Activated T-helper 17 cell treated with anti-CD3 and anti-CD28 coated beads, Interleukin-2, amount 50 U/mL, for 72 hours (primary cell): ENCODE measurements around the gene SLC25A15. TPM values are rescaled to one million over a fixed set of nuclear protein-coding genes. Genes with fewer than 3 reads are reported as not detected.

Experiments used
- ATAC-seq: fragments of 150-1000 bp; cut with Tn5 transposase; replicated peaks from 2 replicates; pipeline ENCODE4 v1.10.0; 2021; ENCODE audit warnings: mild to moderate bottlenecking, moderate library complexity
- H3K27ac Mint-ChIP-seq: one replicate; pipeline ENCODE4 v1.8.0; 2022; ENCODE audit warnings: mixed read lengths
- H3K27me3 Mint-ChIP-seq: one replicate; pipeline ENCODE4 v1.8.0; 2022; ENCODE audit warnings: mixed read lengths
- H3K36me3 Mint-ChIP-seq: one replicate; pipeline ENCODE4 v1.8.0; 2022; ENCODE audit warnings: low read depth, mild to moderate bottlenecking, mixed read lengths
- H3K4me1 Mint-ChIP-seq: one replicate; pipeline ENCODE4 v1.8.0; 2022; ENCODE audit warnings: mixed read lengths
- H3K4me3 Mint-ChIP-seq: one replicate; pipeline ENCODE4 v1.8.0; 2022; ENCODE audit warnings: mild to moderate bottlenecking, mixed read lengths
- H3K9me3 Mint-ChIP-seq: one replicate; pipeline ENCODE4 v1.8.0; 2022; ENCODE audit warnings: mixed read lengths
- total RNA-seq, 2 donors: library from RNA; stranded (reverse); gene quantifications; one replicate each; pipeline ENCODE4 v1.2.3, GENCODE V29; 2022

SLC25A15 gene
- 10 to 100 TPM; 12.9 to 21.4 TPM for total RNA-seq

DNA sequence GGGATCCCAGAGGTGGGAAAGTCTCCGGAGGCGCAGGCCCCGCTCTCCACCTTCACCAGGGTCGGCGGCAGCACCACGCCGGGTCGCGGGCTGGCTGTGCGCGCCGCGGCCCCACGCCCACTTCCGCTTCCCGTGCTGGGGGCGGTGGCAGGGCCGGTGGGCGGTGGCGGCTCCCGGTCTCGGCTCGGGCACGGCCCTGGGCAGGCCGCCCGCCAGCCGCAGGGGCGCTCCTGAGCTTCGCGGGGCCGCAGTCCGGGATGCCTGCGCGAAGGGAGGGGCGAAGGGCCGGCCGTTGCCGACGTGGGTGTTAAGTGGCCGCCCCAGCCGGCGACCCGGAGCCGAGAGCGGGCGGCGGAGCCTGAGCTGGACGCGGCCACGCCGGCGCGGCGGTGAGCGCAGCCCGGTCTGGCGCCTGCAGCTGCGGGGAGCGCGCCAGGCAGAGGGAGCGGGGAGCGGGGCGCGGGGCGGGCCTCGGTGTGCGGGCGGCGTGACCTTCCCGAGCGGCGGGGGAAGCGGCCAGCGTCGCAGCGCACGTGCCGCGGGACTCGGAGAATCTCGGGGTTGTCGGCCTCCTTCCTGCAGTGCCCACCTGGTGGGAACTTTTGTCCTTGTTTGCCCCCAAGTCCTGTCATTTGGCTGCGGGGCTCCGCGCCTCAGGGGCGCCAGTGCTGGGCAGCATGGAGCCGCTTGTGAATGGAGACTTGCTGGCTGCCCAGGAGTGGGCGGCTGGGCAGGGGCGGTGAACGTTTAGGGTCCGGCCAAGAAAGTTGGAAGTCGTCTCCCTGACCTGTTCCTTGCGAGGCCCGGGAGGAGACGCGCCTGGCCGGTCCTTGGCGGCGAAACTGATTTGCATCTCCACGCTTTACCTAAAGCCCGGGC lies at the start of gene SLC25A15:
TSS of gene SLC25A15 (plus strand) at position 337 of the 879 bp plus-strand sequence. CDS start 3,616 bp downstream, outside the sequence.
- Mint-ChIP-seq H3K4me3 (peak within 1 kb of the TSS; percentile 67), H3K9me3 (no peaks in the 10 kb centered on the region), H3K27me3 (no peaks in the 10 kb centered on the region), H3K27ac (peak within 1 kb of the TSS; percentile 38), H3K4me1 (peaks cover 16% of the 10 kb centered on the region), H3K36me3 (peaks cover 8% of the 10 kb centered on the region)
- ATAC-seq = peak; percentile 85

DNA sequence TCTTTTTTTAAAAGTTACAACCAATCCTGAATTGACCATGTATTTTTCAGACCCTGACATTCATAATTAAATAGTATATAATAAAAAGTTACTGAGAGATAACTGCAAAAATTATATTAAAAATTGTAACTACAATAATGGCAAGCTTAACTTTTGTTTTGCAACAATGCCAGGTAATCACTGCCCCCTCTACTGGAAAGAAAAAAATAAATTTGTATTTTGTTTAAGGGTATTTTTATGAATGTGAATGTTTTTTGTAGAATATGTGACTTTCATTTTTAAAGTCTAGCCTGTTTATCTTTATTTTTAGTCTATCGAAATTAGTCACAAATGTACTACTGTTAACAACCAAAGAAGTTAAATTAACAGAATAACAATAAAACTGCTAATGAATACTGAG lies 40.1 kb upstream of the SLC25A15 start:
- ATAC-seq = no peak
- no peaks in the 10 kb centered on the region for H3K27me3 Mint-ChIP-seq
- peaks cover 83% of the 10 kb centered on the region for H3K36me3 Mint-ChIP-seq
- H3K9me3 Mint-ChIP-seq = no peaks in the 10 kb centered on the region
- no peak overlapping the region for H3K4me3 Mint-ChIP-seq
- H3K4me1 Mint-ChIP-seq = no peaks in the 10 kb centered on the region
- H3K27ac Mint-ChIP-seq = no peak overlapping the region

DNA sequence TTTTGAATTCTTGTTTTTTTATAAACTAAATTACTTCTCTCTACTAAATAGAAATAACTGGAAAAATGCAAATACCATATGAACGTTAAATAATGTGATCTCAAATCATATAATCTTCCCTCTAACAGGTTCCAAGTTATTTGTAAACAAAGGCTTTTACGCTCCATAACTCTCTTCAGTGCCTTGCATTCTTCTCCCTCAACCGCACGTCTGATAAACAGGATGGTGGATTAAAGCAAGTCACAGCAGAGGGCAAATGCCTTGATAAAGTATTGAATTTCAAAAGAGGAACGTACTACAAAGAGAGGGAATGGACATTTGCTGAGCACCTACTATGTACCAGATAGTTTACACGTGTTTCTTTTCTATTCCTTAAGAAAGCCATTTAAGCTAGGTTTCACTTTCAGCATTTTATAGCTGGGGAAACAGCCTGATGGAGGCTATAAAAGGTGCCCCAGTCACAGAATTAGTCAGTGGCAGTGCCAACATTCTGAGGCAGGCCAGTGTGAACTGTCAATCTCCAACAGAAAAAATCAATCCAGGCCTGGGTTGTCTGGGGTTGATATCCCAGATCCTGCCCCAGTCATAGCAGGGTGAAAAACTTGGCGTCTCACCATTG lies 34.2 kb upstream of the SLC25A15 start:
- no peaks in the 10 kb centered on the region for H3K9me3 Mint-ChIP-seq
- H3K36me3 Mint-ChIP-seq = peaks cover 90% of the 10 kb centered on the region
- no peaks in the 10 kb centered on the region for H3K27me3 Mint-ChIP-seq

DNA sequence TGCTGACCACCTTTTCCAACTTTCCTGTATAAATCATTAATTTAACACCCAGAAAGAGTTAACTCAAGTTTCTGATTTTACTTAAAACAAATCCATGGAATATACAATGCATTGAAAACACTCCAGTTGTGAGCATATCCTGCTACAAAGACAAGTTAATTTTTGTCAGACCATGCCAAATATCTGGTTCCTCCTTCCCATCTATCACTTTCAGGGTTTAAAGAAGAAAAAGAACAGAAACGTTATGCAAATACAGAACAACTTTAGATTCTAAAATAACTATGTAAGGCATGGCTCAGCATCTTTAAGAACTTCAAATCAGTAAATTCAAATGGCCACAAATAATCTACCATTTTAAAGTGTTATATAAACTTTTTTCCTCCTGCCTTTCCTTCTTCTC lies 33.4 kb upstream of the SLC25A15 start:
- ATAC-seq = no peak
- Mint-ChIP-seq H3K27ac (no peak overlapping the region), H3K4me1 (peaks cover 5% of the 10 kb centered on the region), H3K36me3 (peaks cover 94% of the 10 kb centered on the region), H3K4me3 (no peak overlapping the region), H3K27me3 (no peaks in the 10 kb centered on the region), H3K9me3 (no peaks in the 10 kb centered on the region)

More for the DNA sequence above, 34.2 kb upstream of the SLC25A15 start:
- no peak overlapping the region for H3K27ac Mint-ChIP-seq
- ATAC-seq = no peak
- peaks cover 5% of the 10 kb centered on the region for H3K4me1 Mint-ChIP-seq
- H3K4me3 Mint-ChIP-seq = no peak overlapping the region

DNA sequence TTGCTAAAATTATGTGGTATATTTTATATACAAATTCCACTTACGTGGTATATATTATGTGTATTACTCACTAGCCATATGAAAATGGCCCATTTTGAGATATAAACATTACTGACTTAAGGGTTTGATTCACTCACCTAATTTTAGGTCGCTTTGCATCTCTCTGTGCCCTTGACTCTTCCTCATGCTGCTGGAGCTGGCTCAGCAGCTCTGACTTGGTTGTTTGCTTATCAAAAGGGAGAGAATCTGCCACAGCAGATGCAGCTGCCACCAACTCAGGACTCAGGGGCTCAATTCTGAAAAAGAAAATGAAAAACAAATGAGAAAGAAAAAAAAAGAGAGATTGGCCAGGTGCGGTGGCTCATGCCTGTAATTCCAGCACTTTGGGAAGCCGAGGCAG lies 30.6 kb upstream of the SLC25A15 start:
- Mint-ChIP-seq H3K4me1 (peaks cover 11% of the 10 kb centered on the region), H3K27ac (no peak overlapping the region), H3K4me3 (no peak overlapping the region), H3K27me3 (no peaks in the 10 kb centered on the region), H3K36me3 (peaks cover 97% of the 10 kb centered on the region), H3K9me3 (no peaks in the 10 kb centered on the region)
- ATAC-seq = no peak

DNA sequence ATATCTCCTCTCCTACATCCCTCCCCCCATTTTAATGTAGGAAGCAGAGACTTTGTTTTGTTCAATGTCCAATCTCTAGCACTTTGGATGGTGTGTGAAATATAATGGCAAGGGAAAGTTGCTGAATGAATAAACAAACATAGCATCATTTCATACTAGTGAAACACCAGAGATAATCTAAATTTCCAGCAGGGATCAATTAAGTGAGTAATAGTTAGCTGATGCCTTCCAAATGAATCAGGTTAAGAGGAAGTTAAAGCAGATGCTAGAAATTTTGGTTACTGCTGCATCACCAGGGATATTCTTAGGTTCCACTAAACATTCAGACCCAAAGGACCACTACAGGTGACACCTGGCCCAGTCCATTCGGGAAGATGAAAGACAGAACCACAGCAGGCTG lies 26.6 kb upstream of the SLC25A15 start:
- Mint-ChIP-seq H3K27me3 (no peaks in the 10 kb centered on the region), H3K27ac (peak overlapping the region; percentile 54), H3K4me1 (peaks cover 16% of the 10 kb centered on the region), H3K4me3 (no peak overlapping the region), H3K9me3 (no peaks in the 10 kb centered on the region), H3K36me3 (peaks cover 88% of the 10 kb centered on the region)
- ATAC-seq = no peak

DNA sequence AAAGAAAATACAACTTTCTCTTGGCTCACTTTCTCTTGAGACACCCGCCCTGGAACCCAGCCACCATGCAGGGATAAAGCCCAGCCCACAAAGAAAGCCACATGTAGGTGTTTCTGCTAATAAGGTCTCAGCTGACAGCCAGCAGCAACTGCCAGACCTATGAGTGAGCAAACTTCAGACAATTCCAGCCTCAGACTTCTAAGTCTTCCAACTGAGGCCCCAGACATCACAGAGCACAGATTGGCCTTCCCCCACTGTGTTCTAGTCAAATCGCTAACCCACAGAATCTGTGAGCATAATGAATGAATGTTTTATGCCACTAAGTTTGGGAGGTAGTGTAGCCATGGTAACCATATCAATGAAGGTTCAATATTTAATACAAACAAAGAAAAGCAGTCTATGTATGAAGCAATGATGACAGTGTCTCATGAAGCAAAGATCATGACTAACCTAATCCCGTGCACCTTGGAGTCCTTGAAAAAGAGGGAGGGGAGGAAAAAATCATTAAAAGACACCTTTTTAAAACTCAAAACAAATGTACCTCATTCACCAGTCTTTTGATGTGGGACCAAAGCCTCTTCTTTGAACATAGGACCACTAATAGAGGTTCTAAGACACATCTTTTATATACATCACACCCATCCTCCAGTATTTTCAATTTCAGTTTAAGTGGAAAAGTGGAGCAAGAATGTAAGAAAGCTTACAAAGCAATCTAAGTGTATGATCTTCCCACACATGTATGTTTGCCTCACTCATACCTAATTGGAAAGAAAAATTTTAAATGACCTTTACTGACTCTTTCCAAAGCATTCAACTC lies 24.6 kb upstream of the SLC25A15 start:
- peak overlapping the region; percentile 52 for H3K4me3 Mint-ChIP-seq
- peak; percentile 89 for ATAC-seq
- H3K9me3 Mint-ChIP-seq = no peaks in the 10 kb centered on the region
- H3K36me3 Mint-ChIP-seq = peaks cover 73% of the 10 kb centered on the region
- H3K4me1 Mint-ChIP-seq = peaks cover 20% of the 10 kb centered on the region
- H3K27ac Mint-ChIP-seq = peak overlapping the region; percentile 82
- H3K27me3 Mint-ChIP-seq = no peaks in the 10 kb centered on the region

DNA sequence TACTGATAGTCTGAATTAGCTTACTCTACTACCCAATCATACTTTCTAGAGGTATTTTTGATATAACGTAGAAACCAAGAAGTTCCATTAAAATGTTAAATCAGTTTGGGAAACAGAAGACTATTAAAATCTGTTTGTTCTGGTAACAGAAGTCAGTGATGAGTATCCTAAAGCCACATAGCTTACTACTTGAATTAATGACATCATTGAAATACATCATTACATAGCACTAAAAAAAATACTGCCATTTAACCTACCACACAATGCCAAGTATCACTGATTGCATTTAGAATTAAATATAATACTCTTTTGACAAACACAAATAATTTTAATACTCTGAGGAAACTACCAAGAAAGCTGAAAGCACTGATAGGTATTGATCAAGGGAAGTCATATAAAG lies 23.8 kb upstream of the SLC25A15 start:
- H3K27me3 Mint-ChIP-seq = no peaks in the 10 kb centered on the region
- ATAC-seq = no peak
- H3K27ac Mint-ChIP-seq = peak overlapping the region; percentile 82
- no peaks in the 10 kb centered on the region for H3K9me3 Mint-ChIP-seq
- H3K4me1 Mint-ChIP-seq = peaks cover 25% of the 10 kb centered on the region
- H3K36me3 Mint-ChIP-seq = peaks cover 73% of the 10 kb centered on the region
- H3K4me3 Mint-ChIP-seq = peak overlapping the region; percentile 52

DNA sequence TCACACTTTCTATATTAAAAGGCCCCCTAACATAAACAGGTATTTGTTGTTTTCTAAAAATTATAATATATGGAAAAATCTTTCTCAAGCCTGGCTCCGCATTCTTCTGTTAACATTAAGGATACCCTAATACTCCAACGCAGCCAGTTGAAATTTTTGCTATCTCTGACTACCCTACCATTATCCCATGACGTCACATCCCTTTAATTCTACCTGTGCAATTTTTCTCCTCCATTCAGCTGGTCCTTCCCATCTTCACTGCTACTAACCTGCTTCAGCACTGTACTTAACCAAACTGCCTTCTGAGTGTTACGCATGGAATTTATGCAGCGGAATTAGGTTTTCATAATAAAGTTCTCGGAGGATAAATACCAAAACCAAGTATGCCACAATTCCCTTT lies 19.4 kb upstream of the SLC25A15 start:
- Mint-ChIP-seq H3K4me3 (no peak overlapping the region), H3K27me3 (no peaks in the 10 kb centered on the region), H3K36me3 (peaks cover 40% of the 10 kb centered on the region), H3K27ac (peak overlapping the region; percentile 98), H3K9me3 (no peaks in the 10 kb centered on the region), H3K4me1 (peaks cover 11% of the 10 kb centered on the region)
- ATAC-seq = no peak

DNA sequence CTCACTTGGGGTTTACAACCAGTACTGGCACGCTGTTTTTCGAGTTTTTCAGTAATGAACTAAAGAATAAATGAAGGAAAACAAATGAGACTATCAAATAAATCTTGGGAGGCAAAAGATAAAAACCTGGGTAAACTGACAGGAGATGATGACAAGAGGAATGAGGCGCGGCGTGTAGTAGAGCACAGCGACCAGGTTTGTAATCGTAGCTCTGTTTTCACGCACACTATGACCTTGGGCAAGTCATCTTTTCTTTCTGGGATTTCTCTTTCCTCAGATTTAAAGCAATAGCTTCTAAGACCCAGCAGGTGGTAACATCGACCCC lies 18.8 kb upstream of the SLC25A15 start:
- Mint-ChIP-seq H3K9me3 (no peaks in the 10 kb centered on the region), H3K4me1 (peaks cover 9% of the 10 kb centered on the region), H3K27me3 (no peaks in the 10 kb centered on the region), H3K4me3 (no peak overlapping the region), H3K27ac (peak overlapping the region; percentile 98), H3K36me3 (peaks cover 36% of the 10 kb centered on the region)
- no peak for ATAC-seq

DNA sequence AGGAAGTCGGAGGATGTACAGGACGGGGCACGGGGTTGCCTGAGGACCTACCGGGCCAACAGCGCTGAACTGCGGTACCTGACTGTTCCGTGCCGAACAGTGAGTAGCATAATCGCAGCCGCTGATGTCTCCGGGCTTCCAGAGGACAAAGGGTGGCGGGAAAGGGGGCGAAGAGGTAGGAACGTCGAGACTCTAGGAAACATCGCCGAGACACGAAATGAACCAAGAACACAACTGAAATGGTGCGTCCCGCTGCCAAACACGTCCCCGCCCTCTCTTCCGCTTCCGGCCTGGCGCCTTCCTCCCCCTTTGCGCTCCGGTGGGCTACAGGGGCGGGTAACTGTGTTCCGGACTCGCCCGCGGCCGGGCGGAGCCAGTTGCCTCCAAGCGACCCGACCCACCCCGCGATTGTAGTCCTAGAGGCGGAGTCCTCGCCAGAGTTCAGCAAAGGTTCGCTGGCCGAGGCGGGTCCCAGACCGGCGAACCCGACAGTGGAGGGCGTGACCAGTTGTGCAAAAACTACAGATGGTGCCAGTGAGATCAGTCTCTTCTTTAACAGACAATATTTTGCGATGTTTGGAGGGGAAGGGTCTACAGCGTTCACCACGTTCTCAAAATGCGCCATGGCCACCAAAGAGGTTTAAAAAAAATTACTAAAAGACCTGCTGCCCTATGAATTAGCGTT lies 18.3 kb upstream of the SLC25A15 start, which contains the start of gene MRPS31:
TSS of gene MRPS31 (minus strand) at position 257 of the 685 bp plus-strand sequence. CDS start at position 203, 54 bp downstream.
- H3K4me3 Mint-ChIP-seq = no peak within 1 kb of the TSS
- peak within 1 kb of the TSS; percentile 98 for H3K27ac Mint-ChIP-seq
- peaks cover 31% of the 10 kb centered on the region for H3K36me3 Mint-ChIP-seq
- no peaks in the 10 kb centered on the region for H3K27me3 Mint-ChIP-seq
- H3K9me3 Mint-ChIP-seq = no peaks in the 10 kb centered on the region
- peaks cover 14% of the 10 kb centered on the region for H3K4me1 Mint-ChIP-seq
- ATAC-seq = peak; percentile 98

DNA sequence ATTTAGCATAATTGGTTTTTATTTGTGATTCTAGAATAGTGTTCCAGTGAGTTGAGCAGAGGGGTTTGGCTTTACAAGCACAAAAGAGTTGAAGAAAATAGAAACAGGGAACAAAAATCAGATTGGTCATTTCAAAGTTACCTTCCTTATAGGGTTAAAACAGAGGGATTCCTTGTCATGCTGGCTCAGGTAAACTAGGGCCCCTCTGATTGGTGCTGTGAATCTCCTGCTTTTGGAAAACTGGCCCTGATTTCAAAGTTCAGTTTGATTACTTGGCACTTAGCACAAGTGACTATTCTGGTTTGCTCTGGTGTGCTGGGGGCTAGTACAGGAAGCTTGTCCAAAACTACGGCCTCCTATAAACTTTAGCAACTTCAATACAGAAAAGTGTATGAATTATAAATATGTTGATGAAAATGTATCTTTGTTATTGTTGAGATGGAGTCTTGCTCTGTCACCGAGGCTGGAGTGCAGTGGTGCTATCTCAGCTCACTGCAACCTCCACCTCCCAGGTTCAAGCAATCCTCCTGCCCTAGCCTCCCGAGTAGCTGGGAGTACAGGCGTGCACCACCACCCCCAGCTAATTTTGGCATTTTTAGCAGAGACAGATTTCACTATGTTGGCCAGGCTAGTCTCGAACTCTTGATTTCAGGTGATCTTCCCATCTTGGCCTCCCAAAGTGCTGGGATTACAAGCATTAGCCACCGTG lies 16.5 kb upstream of the SLC25A15 start:
- no peak overlapping the region for H3K4me3 Mint-ChIP-seq
- peaks cover 19% of the 10 kb centered on the region for H3K36me3 Mint-ChIP-seq
- H3K27ac Mint-ChIP-seq = peak overlapping the region; percentile 41
- no peak for ATAC-seq
- H3K9me3 Mint-ChIP-seq = no peaks in the 10 kb centered on the region
- H3K4me1 Mint-ChIP-seq = peaks cover 24% of the 10 kb centered on the region
- no peaks in the 10 kb centered on the region for H3K27me3 Mint-ChIP-seq

DNA sequence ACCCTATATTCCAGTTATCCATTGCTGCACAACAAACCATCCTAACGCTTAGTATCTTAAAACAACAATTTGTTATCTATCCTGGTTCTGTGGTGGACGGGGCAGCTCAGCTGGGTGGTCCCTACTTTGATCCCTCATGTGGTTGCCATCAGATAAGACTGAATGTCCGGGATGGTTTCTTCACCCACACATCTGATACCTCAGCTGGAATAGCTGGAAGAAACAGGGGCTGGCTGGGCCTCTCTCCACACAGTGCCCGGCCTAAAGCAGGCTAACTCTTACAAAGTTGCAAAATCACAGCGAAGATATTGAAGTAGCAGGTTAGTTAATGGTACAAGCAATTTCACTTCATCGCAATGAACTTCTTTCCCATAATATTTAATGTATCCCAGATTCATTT lies 14.7 kb upstream of the SLC25A15 start:
- H3K9me3 Mint-ChIP-seq = no peaks in the 10 kb centered on the region
- no peak overlapping the region for H3K4me3 Mint-ChIP-seq
- H3K27ac Mint-ChIP-seq = no peak overlapping the region
- H3K27me3 Mint-ChIP-seq = no peaks in the 10 kb centered on the region
- H3K36me3 Mint-ChIP-seq = peaks cover 16% of the 10 kb centered on the region
- no peak for ATAC-seq
- peaks cover 23% of the 10 kb centered on the region for H3K4me1 Mint-ChIP-seq
